ENCODE data around the gene HPSE2. TPM values are rescaled to one million over a fixed set of nuclear protein-coding genes. Genes with fewer than 3 reads are reported as not detected.
"Not testable (repeated sequence)": the region's sequence is repeated elsewhere in the genome, so short reads cannot be mapped to it uniquely, and the experiment has no call there.

HPSE2 gene
- total RNA-seq, 1 experiment from 2014 or later: 0.03 TPM

GRCh38 chr10:98587156-98587837, 648.4 kb downstream of the HPSE2 start:
- in situ Hi-C loops (cut with HindIII; ENCODE audit: low pct_unique_long_range_greater_than_20kb, low sequenced_read_pairs): no loop called here
- peak; percentile 17 for DNase-seq (ENCODE audit: low read depth, low spot score)

- in situ Hi-C loops (cut with HindIII; ENCODE audit: low pct_unique_long_range_greater_than_20kb, low sequenced_read_pairs): no loop called here
Measured at GRCh38 chr10:98586096-98586495, 649.6 kb downstream of the HPSE2 start.

GRCh38 chr10:98582363-98582762, 653.3 kb downstream of the HPSE2 start:
- no peak for DNase-seq (ENCODE audit: low read depth, low spot score)
- in situ Hi-C loops (cut with HindIII; ENCODE audit: low pct_unique_long_range_greater_than_20kb, low sequenced_read_pairs): no loop called here

More at GRCh38 chr10:98586096-98586495, 649.6 kb downstream of the HPSE2 start:
- no peak for DNase-seq (ENCODE audit: low read depth, low spot score)

GRCh38 chr10:98577578-98577977, 658.1 kb downstream of the HPSE2 start:
- no peak for DNase-seq (ENCODE audit: low read depth, low spot score)
- in situ Hi-C loops (cut with HindIII; ENCODE audit: low pct_unique_long_range_greater_than_20kb, low sequenced_read_pairs): no loop called here

GRCh38 chr10:98577168-98577567, 658.5 kb downstream of the HPSE2 start:
- in situ Hi-C loops (cut with HindIII; ENCODE audit: low pct_unique_long_range_greater_than_20kb, low sequenced_read_pairs): no loop called here
- no peak for DNase-seq (ENCODE audit: low read depth, low spot score)

GRCh38 chr10:98576096-98576495, 659.6 kb downstream of the HPSE2 start:
- DNase-seq (ENCODE audit: low read depth, low spot score): no peak
- in situ Hi-C loops (cut with HindIII; ENCODE audit: low pct_unique_long_range_greater_than_20kb, low sequenced_read_pairs): no loop called here

GRCh38 chr10:98572594-98572993, 663.1 kb downstream of the HPSE2 start:
- DNase-seq (ENCODE audit: low read depth, low spot score): no peak
- in situ Hi-C loops (cut with HindIII; ENCODE audit: low pct_unique_long_range_greater_than_20kb, low sequenced_read_pairs): no loop called here

- in situ Hi-C loops (cut with HindIII; ENCODE audit: low pct_unique_long_range_greater_than_20kb, low sequenced_read_pairs): no loop called here
- DNase-seq (ENCODE audit: low read depth, low spot score): no peak
Measured at GRCh38 chr10:98570834-98571233, 664.8 kb downstream of the HPSE2 start.

- no peak for DNase-seq (ENCODE audit: low read depth, low spot score)
- in situ Hi-C loops (cut with HindIII; ENCODE audit: low pct_unique_long_range_greater_than_20kb, low sequenced_read_pairs): no loop called here
Measured at GRCh38 chr10:98569853-98570252, 665.8 kb downstream of the HPSE2 start.

- DNase-seq (ENCODE audit: low read depth, low spot score): no peak
- in situ Hi-C loops (cut with HindIII; ENCODE audit: low pct_unique_long_range_greater_than_20kb, low sequenced_read_pairs): no loop called here
Measured at GRCh38 chr10:98568551-98568950, 667.1 kb downstream of the HPSE2 start.

GRCh38 chr10:98567391-98568133, 668.1 kb downstream of the HPSE2 start:
- in situ Hi-C loops (cut with HindIII; ENCODE audit: low pct_unique_long_range_greater_than_20kb, low sequenced_read_pairs): no loop called here
- no peak for DNase-seq (ENCODE audit: low read depth, low spot score)

GRCh38 chr10:98563811-98564210, 671.8 kb downstream of the HPSE2 start:
- DNase-seq (ENCODE audit: low read depth, low spot score): no peak
- in situ Hi-C loops (cut with HindIII; ENCODE audit: low pct_unique_long_range_greater_than_20kb, low sequenced_read_pairs): no loop called here

- DNase-seq (ENCODE audit: low read depth, low spot score): no peak
- in situ Hi-C loops (cut with HindIII; ENCODE audit: low pct_unique_long_range_greater_than_20kb, low sequenced_read_pairs): no loop called here
Measured at GRCh38 chr10:98560565-98560964, 675.1 kb downstream of the HPSE2 start.

GRCh38 chr10:98556061-98556460, 679.6 kb downstream of the HPSE2 start:
- in situ Hi-C loops (cut with HindIII; ENCODE audit: low pct_unique_long_range_greater_than_20kb, low sequenced_read_pairs): no loop called here
- DNase-seq (ENCODE audit: low read depth, low spot score): peak; percentile 11

GRCh38 chr10:98555021-98555619, 680.5 kb downstream of the HPSE2 start:
- peak; percentile 54 for DNase-seq (ENCODE audit: low read depth, low spot score)
- in situ Hi-C loops (cut with HindIII; ENCODE audit: low pct_unique_long_range_greater_than_20kb, low sequenced_read_pairs): no loop called here

GRCh38 chr10:98541561-98541960, 694.1 kb downstream of the HPSE2 start:
- not testable (repeated sequence) for DNase-seq (ENCODE audit: low read depth, low spot score)

GRCh38 chr10:98539578-98539977, 696.1 kb downstream of the HPSE2 start:
- DNase-seq (ENCODE audit: low read depth, low spot score): no peak
- in situ Hi-C loops (cut with HindIII; ENCODE audit: low pct_unique_long_range_greater_than_20kb, low sequenced_read_pairs): no loop called here

More at GRCh38 chr10:98541561-98541960, 694.1 kb downstream of the HPSE2 start:
- in situ Hi-C loops (cut with HindIII; ENCODE audit: low pct_unique_long_range_greater_than_20kb, low sequenced_read_pairs): not testable (repeated sequence)

GRCh38 chr10:98538472-98538871, 697.2 kb downstream of the HPSE2 start:
- no peak for DNase-seq (ENCODE audit: low read depth, low spot score)
- in situ Hi-C loops (cut with HindIII; ENCODE audit: low pct_unique_long_range_greater_than_20kb, low sequenced_read_pairs): no loop called here

GRCh38 chr10:98536551-98536950, 699.1 kb downstream of the HPSE2 start:
- no peak for DNase-seq (ENCODE audit: low read depth, low spot score)
- in situ Hi-C loops (cut with HindIII; ENCODE audit: low pct_unique_long_range_greater_than_20kb, low sequenced_read_pairs): no loop called here
